Right lobe of liver (tissue), 6 donors: ENCODE results near the gene ST7. TPM values are rescaled to one million over a fixed set of nuclear protein-coding genes. Genes with fewer than 3 reads are reported as not detected.

Experiments
- ATAC-seq, 4 donors: fragments of 200-7000 bp; cut with Tn5 transposase; one replicate each; pipeline ENCODE4 v1.9.1; 2020; ENCODE audit warnings: mild to moderate bottlenecking in 4 of 4, moderate library complexity in 4 of 4
- DNase-seq, 3 donors: peaks; one replicate each; pipeline ENCODE4 v3.0.0-alpha.2; 2020
- H3K27ac ChIP-seq, 3 donors: fragments of 200-600 bp; one replicate each; pipeline ENCODE4 v1.8.0; 2022
- H3K27me3 ChIP-seq, 2 donors: fragments of 200-600 bp; one replicate each; pipeline ENCODE4 v1.8.0; 2022
- H3K36me3 ChIP-seq, 4 donors: fragments of 200-600 bp; sonication (generic) in 1 of 4; one replicate each; pipeline versions ENCODE4 v1.5.1 to v1.8.0; 2017 to 2022; ENCODE audit warnings: control low read depth in 1 of 4
- H3K4me1 ChIP-seq, 4 donors: fragments of 200-600 bp; sonication (generic) in 1 of 4; one replicate each; pipeline versions ENCODE4 v1.5.1 to v1.8.0; 2017 to 2022; ENCODE audit warnings: control low read depth in 1 of 4
- H3K4me3 ChIP-seq, 3 donors: fragments of 200-600 bp; one replicate each; pipeline ENCODE4 v1.8.0; 2022
- H3K9me3 ChIP-seq, 4 donors: fragments of 200-600 bp; sonication (generic) in 1 of 4; one replicate each; pipeline versions ENCODE4 v1.5.1 to v1.8.0; 2017 to 2022; ENCODE audit warnings: control low read depth in 1 of 4
- POLR2A ChIP-seq: fragments of 450-650 bp; IDR thresholded peaks from one replicate; pipeline ENCODE4 v1.6.1; 2017; ENCODE audit warnings: antibody characterized with exemption, mild to moderate bottlenecking
- WGBS: methylation state at CpG from one replicate; pipeline ENCODE4 v1.1.6; 2018; ENCODE audit warnings: low coverage, low lambda C conversion rate; ENCODE audit not compliant: insufficient coverage; ENCODE audit errors: missing lambda C conversion rate; 5-methylcytosine and 5-hydroxymethylcytosine counted together
- intact Hi-C, 2 donors: fragments of 100-400 bp; cut with DNase I; formaldehyde crosslinking; loops; one replicate each; pipeline versions ENCODE4 v1.11.2 to v1.14.1; 2022
- total RNA-seq, 6 experiments: library from RNA; depleted of rRNA in 2 of 6; stranded (reverse); fragments of >200 nt in 2 of 6; fragmentation: NEBNext Ultra II Directional in 3 of 6; extraction: Animal tissue kit (Norgen Biotek cat#: 25700) in 3 of 6; gene quantifications; one replicate each; pipeline versions ENCODE4 v1.1.0 to v1.2.4, GENCODE V29; 2016 to 2023
- TF ChIP-seq, protein P1 (sequence below), 4 donors: fragments of 200-600 bp in 3 of 4; fragments of 450-650 bp in 1 of 4; IDR thresholded peaks; one replicate each; pipeline versions ENCODE4 v1.5.1 to v1.8.0; 2016 to 2022; ENCODE audit warnings: antibody characterized with exemption in 4 of 4, mild to moderate bottlenecking in 2 of 4
- donor health status: DM: no; HTN: yes; CAD: no.
- donor health status: DM: no; HTN: no; CAD: no.
- donor health status: DM: no; HTN: no; CAD: no.
- donor health status: DM: no; HTN: yes; CAD: no.
- donor health status: DM: no; HTN: yes; CAD: no.

ST7 gene
- total RNA-seq, 6 experiments from 2014 or later: 17.4 to 29.9 (median 22.4) TPM

DNA sequence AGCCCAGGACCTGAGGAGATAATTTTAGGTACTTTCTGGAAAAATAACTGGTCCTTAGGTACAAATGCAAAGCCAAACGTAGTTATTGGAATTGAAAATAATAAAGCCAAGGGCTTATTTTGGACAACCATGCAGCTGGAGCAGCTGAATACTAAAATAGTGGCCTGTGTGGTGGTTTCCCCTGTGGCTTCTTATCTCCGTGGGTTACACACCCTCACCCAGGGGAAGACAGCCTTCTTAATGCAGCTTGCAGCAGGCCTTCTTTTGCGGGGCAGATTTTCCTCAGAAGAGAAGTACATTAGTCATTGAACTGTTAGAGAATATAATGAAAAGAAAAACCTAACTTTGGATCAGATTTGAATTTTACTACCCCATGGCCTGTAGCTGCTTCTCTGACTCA lies 133.5 kb downstream of the ST7 start:
- no peak for ATAC-seq
- no peak overlapping the region for H3K27ac ChIP-seq
- no peak for DNase-seq
- H3K36me3 ChIP-seq: no peaks in the 10 kb centered on the region
- no peaks in the 10 kb centered on the region for H3K27me3 ChIP-seq
- no peaks in the 10 kb centered on the region for H3K4me1 ChIP-seq
- H3K9me3 ChIP-seq: no peaks in the 10 kb centered on the region
- WGBS: 67% methylated on average over 3 of the region's 3 CpGs
- intact Hi-C loops: no loop called here
- no peak overlapping the region for H3K4me3 ChIP-seq
- TF ChIP-seq POLR2A: no peak
- TF ChIP-seq, protein P1, sequence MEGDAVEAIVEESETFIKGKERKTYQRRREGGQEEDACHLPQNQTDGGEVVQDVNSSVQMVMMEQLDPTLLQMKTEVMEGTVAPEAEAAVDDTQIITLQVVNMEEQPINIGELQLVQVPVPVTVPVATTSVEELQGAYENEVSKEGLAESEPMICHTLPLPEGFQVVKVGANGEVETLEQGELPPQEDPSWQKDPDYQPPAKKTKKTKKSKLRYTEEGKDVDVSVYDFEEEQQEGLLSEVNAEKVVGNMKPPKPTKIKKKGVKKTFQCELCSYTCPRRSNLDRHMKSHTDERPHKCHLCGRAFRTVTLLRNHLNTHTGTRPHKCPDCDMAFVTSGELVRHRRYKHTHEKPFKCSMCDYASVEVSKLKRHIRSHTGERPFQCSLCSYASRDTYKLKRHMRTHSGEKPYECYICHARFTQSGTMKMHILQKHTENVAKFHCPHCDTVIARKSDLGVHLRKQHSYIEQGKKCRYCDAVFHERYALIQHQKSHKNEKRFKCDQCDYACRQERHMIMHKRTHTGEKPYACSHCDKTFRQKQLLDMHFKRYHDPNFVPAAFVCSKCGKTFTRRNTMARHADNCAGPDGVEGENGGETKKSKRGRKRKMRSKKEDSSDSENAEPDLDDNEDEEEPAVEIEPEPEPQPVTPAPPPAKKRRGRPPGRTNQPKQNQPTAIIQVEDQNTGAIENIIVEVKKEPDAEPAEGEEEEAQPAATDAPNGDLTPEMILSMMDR (IDR thresholded peaks at IDR 0.05): no peak

DNA sequence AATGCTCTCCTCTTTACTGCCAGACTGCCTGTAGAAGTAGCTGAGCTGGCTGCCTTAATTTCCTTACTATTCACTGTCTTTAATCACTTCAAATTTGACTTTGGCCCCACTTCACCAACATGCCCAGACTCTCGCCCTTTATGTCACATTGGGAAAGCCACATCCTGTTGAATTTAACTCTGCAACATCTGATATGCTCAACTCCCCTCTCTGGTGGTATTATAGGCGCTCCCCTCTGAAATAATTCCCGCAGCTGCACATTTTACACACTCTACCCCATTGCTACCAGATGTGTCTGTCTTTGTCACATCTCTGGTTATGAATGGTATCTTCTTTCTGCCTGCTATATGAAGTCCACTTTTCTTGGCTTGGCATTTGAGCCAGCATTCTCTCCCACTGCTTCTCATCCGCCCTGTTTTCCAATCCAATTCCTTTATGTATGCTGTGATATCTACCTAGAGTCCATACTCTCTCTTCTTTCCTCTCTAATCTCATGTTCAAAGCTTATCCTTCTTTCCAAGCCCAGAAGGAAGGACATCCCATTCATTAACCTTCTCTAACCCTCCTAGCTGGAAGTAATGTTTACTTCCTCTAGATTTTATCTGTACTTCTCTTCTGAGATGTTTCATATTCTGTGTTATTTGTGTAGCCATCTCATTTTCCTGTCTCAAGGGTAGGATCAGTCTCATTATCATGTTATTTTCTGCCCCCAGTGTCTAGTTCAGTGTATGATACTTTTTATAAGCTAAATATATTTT lies 134.5 kb downstream of the ST7 start:
- intact Hi-C loops: no loop called here
- H3K4me1 ChIP-seq: no peaks in the 10 kb centered on the region
- no peaks in the 10 kb centered on the region for H3K27me3 ChIP-seq
- no peak for ATAC-seq
- H3K27ac ChIP-seq: no peak overlapping the region
- H3K9me3 ChIP-seq: no peaks in the 10 kb centered on the region
- DNase-seq: no peak
- TF ChIP-seq POLR2A: no peak
- TF ChIP-seq, protein P1 (IDR thresholded peaks at IDR 0.05): no peak
- 78% methylated on average over 4 of the region's 4 CpGs for WGBS
- H3K36me3 ChIP-seq: no peaks in the 10 kb centered on the region
- no peak overlapping the region for H3K4me3 ChIP-seq

- ATAC-seq (no peak), DNase-seq (no peak)
- intact Hi-C loops: no loop called here
- Histone ChIP-seq H3K27ac (no peak overlapping the region), H3K27me3 (no peaks in the 10 kb centered on the region), H3K4me3 (no peak overlapping the region), H3K9me3 (no peaks in the 10 kb centered on the region), H3K4me1 (no peaks in the 10 kb centered on the region), H3K36me3 (no peaks in the 10 kb centered on the region)
- WGBS: 93% methylated on average over 2 of the region's 2 CpGs
- TF ChIP-seq, protein P1 (IDR thresholded peaks at IDR 0.05): no peak
- TF ChIP-seq POLR2A: no peak
Measured at GRCh38 chr7:117088623-117089194, 135.4 kb downstream of the ST7 start.

GRCh38 chr7:117090791-117091190 lies 137.5 kb downstream of the ST7 start:
- H3K27ac ChIP-seq: no peak overlapping the region
- 65% methylated on average over 5 of the region's 5 CpGs for WGBS
- ATAC-seq: no peak

More at GRCh38 chr7:117090791-117091190, 137.5 kb downstream of the ST7 start:
- H3K27me3 ChIP-seq: no peaks in the 10 kb centered on the region
- no peaks in the 10 kb centered on the region for H3K9me3 ChIP-seq
- no peaks in the 10 kb centered on the region for H3K4me1 ChIP-seq
- intact Hi-C loops: no loop called here
- TF ChIP-seq, protein P1 (IDR thresholded peaks at IDR 0.05): no peak
- TF ChIP-seq POLR2A: no peak
- DNase-seq: no peak
- no peaks in the 10 kb centered on the region for H3K36me3 ChIP-seq
- H3K4me3 ChIP-seq: no peak overlapping the region
